B cell (primary cell): ENCODE measurements around the gene CGB8. TPM values are rescaled to one million over a fixed set of nuclear protein-coding genes. Genes with fewer than 3 reads are reported as not detected.

ENCODE experiments used
- ATAC-seq: fragments of 200-7000 bp; cut with Tn5 transposase; one replicate; pipeline ENCODE4 v1.10.0; 2021; ENCODE audit warnings: low read depth, mild to moderate bottlenecking, moderate number of reproducible peaks, moderate library complexity
- CTCF ChIA-PET: fragments of 350-600 bp; sonication (Branson Sonifier 250); formaldehyde crosslinking; loops from one replicate; lab custom pipeline; 2021; ENCODE audit warnings: antibody characterized with exemption, inconsistent platforms; lab: Charles Lee
- POLR2A ChIA-PET: fragments of 350-600 bp; sonication (Branson Sonifier 250); formaldehyde crosslinking; loops from one replicate; lab custom pipeline; 2021; ENCODE audit warnings: antibody characterized with exemption; lab: Charles Lee
- DNase-seq: peaks from one replicate; pipeline ENCODE4 v3.0.0; 2013
- H2AFZ ChIP-seq: 2 replicates; pipeline ENCODE4 v1.6.1; 2012; ENCODE audit warnings: mild to moderate bottlenecking, low read depth, low read length; ENCODE audit not compliant: insufficient read depth, poor library complexity, severe bottlenecking
- H3K27ac ChIP-seq, 2 donors: 1 replicate in 1 of 2; 2 replicates in 1 of 2; pipeline ENCODE4 v1.5.1; 2012 to 2013; ENCODE audit warnings: low read length in 2 of 2, mild to moderate bottlenecking in 2 of 2, moderate library complexity in 1 of 2
- H3K27me3 ChIP-seq, 4 experiments: fragments of 200-600 bp in 1 of 4; sonication (generic) in 1 of 4; replicated peaks in 1 of 4; 1 replicate in 2 of 4; 2 replicates in 2 of 4; pipeline versions ENCODE4 v1.6.1 to v1.7.0; 2013 to 2016; ENCODE audit warnings: low read length in 3 of 4, mild to moderate bottlenecking in 2 of 4, mixed read lengths in 1 of 4, moderate library complexity in 1 of 4; ENCODE audit not compliant: insufficient read depth in 4 of 4, control insufficient read depth in 3 of 4; ENCODE audit errors: control extremely low read depth in 1 of 4
- H3K36me3 ChIP-seq, 2 experiments: replicated peaks in 1 of 2; 1 replicate in 1 of 2; 2 replicates in 1 of 2; pipeline versions ENCODE4 v1.6.1 to v1.7.1; 2013; ENCODE audit warnings: low read length in 1 of 2; ENCODE audit not compliant: insufficient read depth in 2 of 2, control insufficient read depth in 1 of 2; ENCODE audit errors: control extremely low read depth in 1 of 2, extremely low read depth in 1 of 2
- H3K4me1 ChIP-seq, 2 donors: fragments of 200-600 bp in 1 of 2; sonication (generic) in 1 of 2; 1 replicate in 1 of 2; 2 replicates in 1 of 2; pipeline versions ENCODE4 v1.5.1 to v1.6.1; 2013 to 2017; ENCODE audit warnings: low read length in 2 of 2; ENCODE audit not compliant: control insufficient read depth in 2 of 2, insufficient read depth in 2 of 2
- H3K4me2 ChIP-seq: replicated peaks from 2 replicates; pipeline ENCODE3; 2012; ENCODE audit warnings: mild to moderate bottlenecking, low read depth, low read length; ENCODE audit not compliant: poor library complexity, severe bottlenecking
- H3K4me3 ChIP-seq, 5 experiments: fragments of 200-600 bp in 1 of 5; sonication (generic) in 1 of 5; 1 replicate in 3 of 5; 2 replicates in 2 of 5; pipeline versions ENCODE4 v1.5.1 to v1.7.0; 2011 to 2016; ENCODE audit warnings: low read length in 4 of 5, mild to moderate bottlenecking in 4 of 5, low read depth in 2 of 5, control low read depth in 1 of 5, moderate library complexity in 1 of 5; ENCODE audit not compliant: insufficient read depth in 1 of 5; ENCODE audit errors: control extremely low read depth in 1 of 5, extremely low read depth in 1 of 5
- H3K79me2 ChIP-seq: fragments of 200-600 bp; sonication (generic); one replicate; pipeline ENCODE4 v1.6.0; 2016; ENCODE audit warnings: low read length; ENCODE audit not compliant: control insufficient read depth, insufficient read depth
- H3K9ac ChIP-seq: fragments of 200-600 bp; sonication (generic); 2 replicates; pipeline ENCODE4 v1.6.1; 2017; ENCODE audit warnings: mild to moderate bottlenecking, low read length, moderate library complexity
- H3K9me3 ChIP-seq, 3 donors: one replicate each; pipeline versions ENCODE4 v1.6.1 to v1.7.1; 2013; ENCODE audit warnings: low read length in 2 of 3; ENCODE audit not compliant: control insufficient read depth in 2 of 3, insufficient read depth in 1 of 3; ENCODE audit errors: control extremely low read depth in 1 of 3
- H4K20me1 ChIP-seq: 2 replicates; pipeline ENCODE4 v1.6.0; 2012; ENCODE audit warnings: mild to moderate bottlenecking, low read length; ENCODE audit not compliant: insufficient read depth, control insufficient read depth, poor library complexity, severe bottlenecking
- H3K27ac Mint-ChIP-seq: one replicate; pipeline ENCODE4 v1.8.0; 2021; ENCODE audit warnings: mixed read lengths
- H3K27me3 Mint-ChIP-seq: one replicate; pipeline ENCODE4 v1.8.0; 2021; ENCODE audit warnings: mixed read lengths
- H3K4me1 Mint-ChIP-seq: one replicate; pipeline ENCODE4 v1.8.0; 2021; ENCODE audit warnings: mixed read lengths
- H3K4me3 Mint-ChIP-seq: one replicate; pipeline ENCODE4 v1.8.0; 2021; ENCODE audit warnings: mixed read lengths
- H3K9me3 Mint-ChIP-seq: one replicate; pipeline ENCODE4 v1.8.0; 2022; ENCODE audit warnings: mixed read lengths; ENCODE audit not compliant: insufficient read depth
- CTCF ChIP-seq: fragments of 200-600 bp; IDR thresholded peaks from one replicate; pipeline ENCODE4 v1.8.0; 2022; ENCODE audit warnings: antibody characterized with exemption, mild to moderate bottlenecking
- EZH2 ChIP-seq: IDR thresholded peaks from 2 replicates; pipeline ENCODE4 v1.6.1; 2012; ENCODE audit warnings: borderline replicate concordance, low read depth, mild to moderate bottlenecking, moderate library complexity, low read length; ENCODE audit not compliant: insufficient read depth, poor library complexity, severe bottlenecking
- WGBS: methylation state at CpG from one replicate; pipeline ENCODE4 v1.1.5; 2013; ENCODE audit warnings: missing lambda C conversion rate; ENCODE audit not compliant: insufficient coverage; 5-methylcytosine and 5-hydroxymethylcytosine counted together
- intact Hi-C: fragments of 100-400 bp; cut with micrococcal nuclease; formaldehyde crosslinking; loops from one replicate; pipeline ENCODE4 v1.10.0; 2022
- polyA plus RNA-seq: library from polyadenylated mRNA; depleted of rRNA; stranded (reverse); fragments of >200 nt; gene quantifications from 2 replicates; pipeline ENCODE4 v1.2.3, GENCODE V29; 2012
- total RNA-seq, 2 donors: library from RNA; stranded (reverse); fragments of 120-200 nt in 1 of 2; gene quantifications; 1 replicate in 1 of 2; 2 replicates in 1 of 2; pipeline versions ENCODE4 v1.2.3 to v1.2.4, GENCODE V29; 2013 to 2022

The CGB8 gene
- total and polyA plus RNA-seq, 2 donors (not counting 1 experiment from before 2014, with no cell fraction given): not detected

- peak overlapping the region; percentile 88 for H2AFZ ChIP-seq
- peaks cover 0 to 4% (median 0%) of the 10 kb centered on the region in 3 donors for H3K9me3 ChIP-seq
- peak overlapping the region; percentile 93 for H3K4me3 Mint-ChIP-seq
- no peak for TF ChIP-seq EZH2
- TF ChIP-seq CTCF: no peak
- peak overlapping the region; percentile 66 to 90 for H3K27ac ChIP-seq
- H3K36me3 ChIP-seq: peaks cover 0 to 35% of the 10 kb centered on the region in 2 experiments
- peaks cover 33% of the 10 kb centered on the region for H3K4me1 Mint-ChIP-seq
- peak overlapping the region; percentile 74 to 89 (median 82) for H3K4me3 ChIP-seq
- peaks cover 50% of the 10 kb centered on the region for H4K20me1 ChIP-seq
- ATAC-seq (no peak), DNase-seq (no peak)
- H3K27me3 ChIP-seq: peaks cover 0 to 3% (median 0%) of the 10 kb centered on the region in 4 experiments
- peak overlapping the region; percentile 87 for H3K27ac Mint-ChIP-seq
- ChIA-PET CTCF (no interaction called here), POLR2A (no interaction called here)
- H3K4me2 ChIP-seq: peak overlapping the region; percentile 93
- WGBS: 2% methylated on average over 14 of the region's 14 CpGs
- peaks cover 53% of the 10 kb centered on the region for H3K79me2 ChIP-seq
- peak overlapping the region; percentile 90 for H3K9ac ChIP-seq
- no peaks in the 10 kb centered on the region for H3K9me3 Mint-ChIP-seq
- intact Hi-C loops: loop anchor here (1.0 to 10.0 kb wide), 8 partner anchors 28 to 791 kb away; partner anchors contain the start of genes AKT1S1, C19orf73, GYS1 and LIN7B
- peaks cover 3% of the 10 kb centered on the region for H3K27me3 Mint-ChIP-seq
- H3K4me1 ChIP-seq: peaks cover 20 to 28% of the 10 kb centered on the region in 2 donors
Measured at GRCh38 chr19:49085868-49086232, 36.9 kb upstream of the CGB8 start.

- TF ChIP-seq CTCF (no peak), EZH2 (no peak)
- H3K9me3 Mint-ChIP-seq: no peaks in the 10 kb centered on the region
- peak; percentile 100 for DNase-seq
- Histone ChIP-seq H2AFZ (peak within 1 kb of the TSS; percentile 88), H3K9me3 (peaks cover 0 to 4% (median 0%) of the 10 kb centered on the region in 3 donors), H4K20me1 (peaks cover 43% of the 10 kb centered on the region), H3K27ac (peak within 1 kb of the TSS; percentile 66 to 90), H3K4me2 (peak within 1 kb of the TSS; percentile 93), H3K27me3 (peaks cover 0 to 3% (median 0%) of the 10 kb centered on the region in 4 experiments), H3K4me3 (peak within 1 kb of the TSS; percentile 74 to 89 (median 82)), H3K4me1 (peaks cover 20 to 28% of the 10 kb centered on the region in 2 donors), H3K79me2 (peaks cover 47% of the 10 kb centered on the region), H3K36me3 (peaks cover 0 to 29% of the 10 kb centered on the region in 2 experiments), H3K9ac (peak within 1 kb of the TSS; percentile 90)
- POLR2A ChIA-PET: no interaction called here
- peak within 1 kb of the TSS; percentile 87 for H3K27ac Mint-ChIP-seq
- CTCF ChIA-PET: no interaction called here
- under 1% methylated on average over 89 of the region's 89 CpGs for WGBS
- peaks cover 33% of the 10 kb centered on the region for H3K4me1 Mint-ChIP-seq
- H3K27me3 Mint-ChIP-seq: peaks cover 5% of the 10 kb centered on the region
- H3K4me3 Mint-ChIP-seq: peak within 1 kb of the TSS; percentile 93
- peak; percentile 95 for ATAC-seq
- intact Hi-C loops: loop anchor here (1.0 to 10.0 kb wide), 8 partner anchors 29 to 792 kb away; partner anchors contain the start of genes AKT1S1, C19orf73, GYS1 and LIN7B
Measured at GRCh38 chr19:49085020-49085867, 36.3 kb upstream of the CGB8 start, which contains the start of gene SNRNP70. TSS of gene SNRNP70 (plus strand) at chr19:49085451. CDS start at chr19:49086415, 964 bp downstream.
